ENCODE data around the gene TPGS1. TPM values are rescaled to one million over a fixed set of nuclear protein-coding genes. Genes with fewer than 3 reads are reported as not detected.

The TPGS1 gene
- total RNA-seq, 4 donors from 2014 or later, result 23.4 to 73.8 (median 62.1) TPM

GRCh38 chr19:533364-534058 is 26.2 kb downstream of the TPGS1 start:
- WGBS, 2 donors, result 41 to 44% methylated on average over 12 to 24 of the region's 25 CpGs

GRCh38 chr19:534088-534487 is 26.8 kb downstream of the TPGS1 start:
- intact Hi-C loops (cut with DNase I; ENCODE audit: low total_unique reads), result no loop called here
- TF ChIP-seq CTCF (IDR thresholded peaks at IDR 0.05) (no peak), POLR2A (IDR thresholded peaks at IDR 0.05) (no peak)
- WGBS, 2 donors, result 75 to 80% methylated on average over 11 to 14 of the region's 14 CpGs
- no peak overlapping the region for H3K4me3 ChIP-seq (ENCODE audit: low read depth, poor library complexity, severe bottlenecking)
- no peak for DNase-seq (ENCODE audit: low spot score in 2 of 2)

More at GRCh38 chr19:533364-534058, 26.2 kb downstream of the TPGS1 start:
- no peak overlapping the region for H3K4me3 ChIP-seq (ENCODE audit: low read depth, poor library complexity, severe bottlenecking)
- no peak for TF ChIP-seq CTCF (IDR thresholded peaks at IDR 0.05)
- TF ChIP-seq POLR2A (IDR thresholded peaks at IDR 0.05), result no peak
- intact Hi-C loops (cut with DNase I; ENCODE audit: low total_unique reads), result no loop called here
- no peak for DNase-seq (ENCODE audit: low spot score in 2 of 2)

GRCh38 chr19:535017-535835 is 27.9 kb downstream of the TPGS1 start:
- H3K4me3 ChIP-seq (ENCODE audit: low read depth, poor library complexity, severe bottlenecking), result no peak overlapping the region
- WGBS, 2 donors, result 66 to 68% methylated on average over 14 to 16 of the region's 16 CpGs
- TF ChIP-seq POLR2A (IDR thresholded peaks at IDR 0.05) (no peak), CTCF (IDR thresholded peaks at IDR 0.05) (no peak)
- intact Hi-C loops (cut with DNase I; ENCODE audit: low total_unique reads), result no loop called here
- DNase-seq (ENCODE audit: low spot score in 2 of 2), result no peak

GRCh38 chr19:536031-536880 is 29.0 kb downstream of the TPGS1 start:
- TF ChIP-seq CTCF (IDR thresholded peaks at IDR 0.05), result no peak
- TF ChIP-seq POLR2A (IDR thresholded peaks at IDR 0.05), result no peak
- H3K4me3 ChIP-seq (ENCODE audit: low read depth, poor library complexity, severe bottlenecking), result no peak overlapping the region
- intact Hi-C loops (cut with DNase I; ENCODE audit: low total_unique reads), result no loop called here
- no peak for DNase-seq (ENCODE audit: low spot score in 2 of 2)
- 91 to 93% methylated on average over 46 to 52 of the region's 55 CpGs for WGBS, 2 donors

- intact Hi-C loops (cut with DNase I; ENCODE audit: low total_unique reads), result no loop called here
- DNase-seq (ENCODE audit: low spot score in 2 of 2), result no peak
- H3K4me3 ChIP-seq (ENCODE audit: low read depth, poor library complexity, severe bottlenecking), result no peak overlapping the region
- TF ChIP-seq CTCF (IDR thresholded peaks at IDR 0.05) (no peak), POLR2A (IDR thresholded peaks at IDR 0.05) (no peak)
- WGBS, 2 donors, result 94 to 96% methylated on average over 25 to 26 of the region's 26 CpGs
Observed at GRCh38 chr19:536881-537404, 29.6 kb downstream of the TPGS1 start.

Measured in lower leg skin (tissue), 4 donors.